ENCODE data around the gene DGKD.

The DGKD gene

GRCh38 chr2:233476651-233477547, 122.6 kb downstream of the DGKD start:
- DNase-seq (ENCODE audit: low read depth in 2 of 2), result no peak

GRCh38 chr2:233477548-233478433, 123.5 kb downstream of the DGKD start:
- DNase-seq (ENCODE audit: low read depth in 2 of 2), result no peak

- no peak for DNase-seq (ENCODE audit: low read depth in 2 of 2)
These were observed 125.6 kb downstream of the DGKD start for GRCh38 chr2:233479616-233480489.

GRCh38 chr2:233480490-233481202, 126.4 kb downstream of the DGKD start:
- no peak for DNase-seq (ENCODE audit: low read depth in 2 of 2)

GRCh38 chr2:233481368-233482142, 127.3 kb downstream of the DGKD start:
- DNase-seq (ENCODE audit: low read depth in 2 of 2), result no peak

- no peak for DNase-seq (ENCODE audit: low read depth in 2 of 2)
These were observed 128.3 kb downstream of the DGKD start for GRCh38 chr2:233482616-233483015.

GRCh38 chr2:233485726-233486125, 131.4 kb downstream of the DGKD start:
- no peak for DNase-seq (ENCODE audit: low read depth in 2 of 2)

GRCh38 chr2:233486357-233486756, 132.1 kb downstream of the DGKD start:
- DNase-seq (ENCODE audit: low read depth in 2 of 2), result no peak

GRCh38 chr2:233486778-233487552, 132.7 kb downstream of the DGKD start:
- DNase-seq (ENCODE audit: low read depth in 2 of 2), result no peak

GRCh38 chr2:233487748-233488345, 133.6 kb downstream of the DGKD start:
- no peak for DNase-seq (ENCODE audit: low read depth in 2 of 2)

- no peak for DNase-seq (ENCODE audit: low read depth in 2 of 2)
These were observed 134.8 kb downstream of the DGKD start for GRCh38 chr2:233489143-233489542.

- DNase-seq (ENCODE audit: low read depth in 2 of 2), result no peak
These were observed 135.4 kb downstream of the DGKD start for GRCh38 chr2:233489666-233490065.

- no peak for DNase-seq (ENCODE audit: low read depth in 2 of 2)
These were observed 136.5 kb downstream of the DGKD start for GRCh38 chr2:233490831-233491230.

GRCh38 chr2:233491326-233491725, 137.0 kb downstream of the DGKD start:
- DNase-seq (ENCODE audit: low read depth in 2 of 2), result no peak

GRCh38 chr2:233492078-233492477, 137.8 kb downstream of the DGKD start:
- DNase-seq (ENCODE audit: low read depth in 2 of 2), result no peak

GRCh38 chr2:233492751-233493150, 138.5 kb downstream of the DGKD start:
- no peak for DNase-seq (ENCODE audit: low read depth in 2 of 2)

GRCh38 chr2:233495503-233496496, 141.5 kb downstream of the DGKD start:
- DNase-seq (ENCODE audit: low read depth in 2 of 2), result no peak

GRCh38 chr2:233497692-233498091, 143.4 kb downstream of the DGKD start:
- no peak for DNase-seq (ENCODE audit: low read depth in 2 of 2)
